AG10803 (cell line): ENCODE measurements around the gene ENTREP1.
A peak's percentile ranks its signal among the peaks of the same experiment; 100 is the strongest.

Experiments
- DNase-seq: peaks from one replicate; pipeline ENCODE4 v3.0.0; 2010; ENCODE audit warnings: low read depth
- H3K4me3 ChIP-seq: 2 replicates; pipeline ENCODE4 v1.5.1; 2011; ENCODE audit warnings: mild to moderate bottlenecking, low read length, control low read depth
- TF ChIP-seq, protein P1 (sequence below): conservative IDR thresholded peaks from 2 replicates; pipeline ENCODE4 v1.5.1; 2011; ENCODE audit warnings: mild to moderate bottlenecking, low read length, control low read depth, inconsistent platforms

The ENTREP1 gene

DNA sequence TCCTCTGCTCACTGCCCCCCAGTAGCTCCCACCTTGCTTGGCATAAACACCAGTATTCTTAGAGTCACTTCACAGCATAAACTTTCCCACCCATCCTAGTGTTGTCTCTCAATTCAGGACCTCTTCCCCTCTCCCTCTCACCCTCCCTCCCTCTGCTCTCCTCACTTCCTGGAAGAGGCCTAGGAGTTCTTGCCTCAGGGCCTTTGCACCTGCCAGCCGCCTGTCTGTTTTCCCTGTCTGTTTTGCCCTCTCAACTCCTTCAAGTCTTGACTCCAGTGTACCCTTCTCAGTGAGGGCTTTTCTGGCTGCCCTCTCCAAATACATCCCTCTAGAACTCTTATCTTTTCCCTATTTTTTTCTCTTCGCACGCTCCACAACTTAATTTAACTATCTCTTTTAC lies 86.2 kb downstream of the ENTREP1 start:
- DNase-seq, result no peak
- TF ChIP-seq, protein P1, sequence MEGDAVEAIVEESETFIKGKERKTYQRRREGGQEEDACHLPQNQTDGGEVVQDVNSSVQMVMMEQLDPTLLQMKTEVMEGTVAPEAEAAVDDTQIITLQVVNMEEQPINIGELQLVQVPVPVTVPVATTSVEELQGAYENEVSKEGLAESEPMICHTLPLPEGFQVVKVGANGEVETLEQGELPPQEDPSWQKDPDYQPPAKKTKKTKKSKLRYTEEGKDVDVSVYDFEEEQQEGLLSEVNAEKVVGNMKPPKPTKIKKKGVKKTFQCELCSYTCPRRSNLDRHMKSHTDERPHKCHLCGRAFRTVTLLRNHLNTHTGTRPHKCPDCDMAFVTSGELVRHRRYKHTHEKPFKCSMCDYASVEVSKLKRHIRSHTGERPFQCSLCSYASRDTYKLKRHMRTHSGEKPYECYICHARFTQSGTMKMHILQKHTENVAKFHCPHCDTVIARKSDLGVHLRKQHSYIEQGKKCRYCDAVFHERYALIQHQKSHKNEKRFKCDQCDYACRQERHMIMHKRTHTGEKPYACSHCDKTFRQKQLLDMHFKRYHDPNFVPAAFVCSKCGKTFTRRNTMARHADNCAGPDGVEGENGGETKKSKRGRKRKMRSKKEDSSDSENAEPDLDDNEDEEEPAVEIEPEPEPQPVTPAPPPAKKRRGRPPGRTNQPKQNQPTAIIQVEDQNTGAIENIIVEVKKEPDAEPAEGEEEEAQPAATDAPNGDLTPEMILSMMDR, result no peak
- H3K4me3 ChIP-seq, result no peak overlapping the region

DNA sequence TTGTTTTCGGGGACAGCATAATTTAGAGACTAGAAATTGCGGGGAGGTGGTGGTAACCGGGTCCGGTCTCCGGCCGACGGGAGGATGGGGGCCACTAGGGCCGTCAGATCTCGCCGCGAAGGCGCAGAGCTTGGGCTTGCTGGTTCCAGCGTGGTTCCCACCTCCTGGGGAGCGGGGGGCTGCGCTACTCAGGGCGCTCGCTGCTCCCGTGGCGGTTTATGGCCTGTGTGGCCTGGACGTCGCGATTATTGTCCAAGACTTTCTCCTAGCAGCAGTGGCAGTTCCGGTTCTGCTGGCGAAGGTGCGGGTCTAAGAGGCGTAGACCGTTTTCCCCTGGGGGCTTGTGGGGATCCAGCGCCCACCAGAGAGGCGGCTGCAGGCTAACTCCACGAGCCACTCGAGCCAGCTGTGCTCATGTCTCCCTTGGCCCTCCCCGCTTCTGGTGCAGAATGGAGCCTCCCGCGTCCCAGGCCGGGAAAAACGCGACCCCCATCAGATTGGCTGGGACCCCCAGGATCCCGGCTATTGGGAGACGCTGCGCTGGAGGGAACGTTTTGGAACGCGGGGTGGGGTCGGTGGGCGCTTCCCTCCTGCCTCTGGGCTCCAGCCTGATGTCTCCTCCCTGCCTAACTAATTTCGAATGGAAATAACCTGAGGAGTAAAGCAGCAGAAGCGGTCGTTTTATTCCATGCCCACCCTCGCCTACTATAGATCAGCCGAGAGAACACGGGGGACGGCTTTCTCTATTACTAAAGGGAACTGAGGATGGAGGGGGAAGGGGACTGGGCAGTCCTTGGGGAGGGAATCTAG lies 87.1 kb downstream of the ENTREP1 start:
- DNase-seq, result no peak
- H3K4me3 ChIP-seq, result no peak overlapping the region
- TF ChIP-seq, protein P1, result no peak

DNA sequence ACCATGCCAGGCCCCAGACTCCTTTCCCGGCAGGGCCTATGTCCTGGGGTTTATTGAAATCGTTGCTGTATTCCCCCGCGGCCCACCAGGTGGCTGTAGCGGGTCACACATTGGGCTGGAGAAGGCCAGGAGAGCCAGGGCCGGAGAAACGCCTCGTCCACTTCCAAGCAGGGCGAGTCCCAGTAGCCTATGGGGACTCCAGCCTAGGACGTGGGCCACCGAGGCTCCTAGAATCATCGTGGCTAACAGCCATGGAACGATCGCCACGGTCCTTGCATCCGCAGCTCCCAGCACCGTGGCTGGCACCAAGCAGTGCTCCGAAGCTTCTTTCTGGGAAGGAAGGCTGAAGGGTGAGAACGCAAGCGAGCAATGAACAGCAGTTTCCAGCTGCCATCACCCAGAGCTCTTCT lies 87.7 kb downstream of the ENTREP1 start:
- TF ChIP-seq, protein P1, result peak; percentile 77
- DNase-seq, result peak; percentile 69
- peak overlapping the region; percentile 49 for H3K4me3 ChIP-seq

DNA sequence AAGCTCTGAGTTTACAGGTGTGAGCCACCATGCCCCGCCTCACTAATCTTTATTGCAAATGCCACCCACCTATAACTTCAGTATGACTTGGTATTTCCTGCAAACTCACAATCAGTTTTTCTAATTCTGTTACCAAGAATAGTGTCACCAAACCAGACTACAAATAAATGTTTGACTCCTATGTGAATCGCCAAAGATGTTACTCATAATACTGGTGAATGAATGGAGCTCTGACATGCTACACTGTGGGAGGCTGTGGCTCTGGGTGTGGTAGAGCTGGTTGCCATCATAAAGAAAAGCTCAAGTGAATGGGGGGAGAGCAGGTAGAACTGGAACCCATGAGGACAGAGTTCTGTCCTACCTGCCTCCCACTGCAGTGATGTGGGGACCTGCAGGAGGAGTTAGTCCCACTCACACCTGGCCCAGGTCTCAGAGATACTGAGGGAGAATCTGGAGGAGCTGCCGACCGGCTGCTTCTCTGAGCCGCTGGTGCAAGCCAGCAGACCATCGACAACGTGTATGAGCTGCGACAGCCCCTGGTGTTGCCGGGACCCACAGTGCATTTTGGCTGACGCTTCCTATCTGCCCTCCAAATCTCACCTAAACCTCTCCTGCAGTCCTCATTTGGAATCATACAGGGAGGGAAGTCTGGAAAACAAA lies 95.7 kb downstream of the ENTREP1 start:
- no peak overlapping the region for H3K4me3 ChIP-seq
- TF ChIP-seq, protein P1, result no peak
- no peak for DNase-seq

DNA sequence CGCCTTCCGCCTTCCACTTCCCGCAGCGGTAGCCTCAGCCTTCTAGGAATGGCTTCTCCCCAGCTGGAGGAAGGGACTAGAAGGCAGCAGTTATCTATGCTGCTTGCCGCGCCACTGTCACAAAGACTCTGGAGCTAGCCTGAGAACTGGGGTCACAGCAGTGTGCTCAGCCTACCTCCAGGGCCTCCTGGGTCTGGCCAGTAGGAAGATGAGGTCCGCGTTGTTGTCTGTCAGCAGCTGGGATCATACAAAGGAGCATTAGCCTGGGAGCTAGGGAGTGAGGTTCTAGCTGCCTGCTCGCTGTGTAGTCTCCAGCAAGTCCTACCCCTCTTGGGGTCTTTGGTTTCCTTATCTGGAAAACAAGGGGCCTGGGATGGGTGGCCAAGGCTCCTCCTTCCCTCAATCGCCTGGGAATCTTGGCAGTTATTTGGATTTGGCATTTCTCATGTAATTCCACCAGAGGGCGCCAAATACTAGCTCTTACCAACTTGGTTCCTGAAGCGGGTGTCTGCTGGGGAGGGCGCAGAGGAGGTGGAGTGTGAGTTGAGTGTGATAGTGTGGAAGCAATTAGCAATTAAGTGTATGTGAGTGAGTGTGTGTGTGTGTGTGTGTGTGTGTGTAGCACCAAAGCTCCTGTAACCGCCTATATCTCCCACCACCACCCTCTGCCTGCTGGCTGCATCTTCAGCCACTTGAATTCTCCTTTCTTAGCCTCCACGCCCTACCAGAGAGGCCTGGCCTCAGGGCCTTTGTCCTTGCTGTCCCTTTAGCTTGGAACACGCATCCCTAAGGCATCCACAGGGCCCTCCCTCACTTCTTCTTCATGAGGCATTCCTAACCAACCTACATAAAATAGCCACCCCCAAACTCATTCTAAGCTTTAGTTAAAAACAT lies 97.1 kb downstream of the ENTREP1 start:
- TF ChIP-seq, protein P1, result peak; percentile 73
- peak; percentile 61 for DNase-seq
- H3K4me3 ChIP-seq, result no peak overlapping the region

DNA sequence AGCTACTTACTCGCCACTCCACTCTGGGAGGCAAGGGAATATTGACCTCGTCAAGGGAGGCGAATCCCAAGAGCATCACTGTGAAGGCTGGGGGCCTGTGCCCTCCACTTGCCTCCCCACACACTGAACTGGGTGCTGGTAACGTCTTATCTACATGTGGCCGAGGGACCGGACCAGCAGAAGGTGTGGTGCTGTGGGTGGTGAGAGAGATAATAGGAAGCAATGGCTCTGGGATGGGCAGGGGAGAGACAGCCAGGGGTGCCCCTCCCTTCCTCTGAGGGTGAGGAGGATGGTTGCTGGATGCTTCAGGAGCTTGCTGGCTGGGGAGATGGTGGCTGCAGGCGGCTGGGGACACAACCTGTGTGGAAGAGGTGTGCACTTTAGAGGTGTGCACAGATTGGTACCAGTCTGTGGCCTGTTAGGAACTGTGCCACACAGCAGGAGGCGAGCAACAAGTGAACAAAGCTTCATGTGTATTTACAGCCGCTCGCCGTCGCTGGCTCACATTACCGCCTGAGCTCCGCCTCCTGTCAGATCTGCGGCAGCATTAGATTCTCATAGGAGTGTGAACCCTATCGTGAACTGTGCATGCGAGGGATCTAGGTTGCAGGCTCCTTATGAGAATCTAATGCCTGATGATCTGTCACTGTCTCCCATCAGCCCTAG lies 100.3 kb downstream of the ENTREP1 start:
- no peak for DNase-seq
- no peak overlapping the region for H3K4me3 ChIP-seq
- TF ChIP-seq, protein P1, result no peak
